HG02759 (cell line): Measurements from ENCODE around the gene RANGAP1.

Source experiments
- ATAC-seq: cut with Tn5 transposase; IDR thresholded peaks from one replicate; pipeline ENCODE4 v1.9.1; 2021; ENCODE audit warnings: mild to moderate bottlenecking, moderate library complexity; ENCODE audit not compliant: unreplicated experiment

RANGAP1 gene

GRCh38 chr22:41238570-41239442 is 47.2 kb downstream of the RANGAP1 start:
- ATAC-seq: no peak

DNA sequence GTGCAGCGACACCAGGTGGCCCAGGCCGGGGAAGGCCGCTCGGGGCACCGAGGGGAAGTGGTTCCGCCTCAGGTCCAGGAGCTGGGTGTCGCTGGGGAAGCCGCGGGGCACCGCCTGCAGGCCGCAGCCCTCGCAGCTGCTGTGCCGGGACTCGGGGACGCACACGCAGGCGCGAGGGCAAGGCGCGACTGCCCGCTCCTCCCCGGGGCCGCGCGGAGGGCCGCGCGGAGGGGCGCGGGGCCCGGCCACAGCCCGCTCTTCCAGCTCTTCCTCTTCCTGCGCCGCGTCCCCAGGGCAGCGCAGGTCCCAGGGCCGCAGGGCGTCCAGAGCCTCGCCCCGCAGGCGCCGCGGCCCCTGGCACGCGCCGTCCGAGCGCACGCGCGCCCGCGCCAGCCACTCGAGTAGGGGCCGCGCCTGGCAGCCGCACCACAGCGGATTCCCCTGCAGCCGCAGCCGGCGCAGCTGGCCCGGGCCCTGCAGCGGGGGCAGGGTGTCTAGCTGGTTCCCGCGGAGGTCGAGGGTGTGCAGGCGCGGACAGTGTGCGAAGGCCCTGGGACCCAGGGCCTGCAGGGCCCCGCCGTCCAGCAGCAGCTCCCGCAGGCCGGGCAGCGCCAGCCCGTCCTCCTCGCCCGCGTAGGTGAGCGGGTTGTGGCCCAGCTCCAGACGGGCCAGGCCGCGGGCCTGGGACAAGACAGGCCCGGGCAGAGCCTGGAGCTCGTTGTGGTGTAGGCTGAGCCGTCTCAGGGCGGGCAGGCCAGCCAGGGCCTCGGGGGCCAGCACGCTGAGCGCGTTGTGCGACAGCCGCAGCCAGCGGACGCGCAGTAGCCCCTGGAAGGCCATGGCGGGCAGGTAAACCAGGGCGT is 48.0 kb downstream of the RANGAP1 start:
- ATAC-seq: peak; percentile 79

- no peak for ATAC-seq
These were observed 48.8 kb downstream of the RANGAP1 start for GRCh38 chr22:41237036-41237706.

DNA sequence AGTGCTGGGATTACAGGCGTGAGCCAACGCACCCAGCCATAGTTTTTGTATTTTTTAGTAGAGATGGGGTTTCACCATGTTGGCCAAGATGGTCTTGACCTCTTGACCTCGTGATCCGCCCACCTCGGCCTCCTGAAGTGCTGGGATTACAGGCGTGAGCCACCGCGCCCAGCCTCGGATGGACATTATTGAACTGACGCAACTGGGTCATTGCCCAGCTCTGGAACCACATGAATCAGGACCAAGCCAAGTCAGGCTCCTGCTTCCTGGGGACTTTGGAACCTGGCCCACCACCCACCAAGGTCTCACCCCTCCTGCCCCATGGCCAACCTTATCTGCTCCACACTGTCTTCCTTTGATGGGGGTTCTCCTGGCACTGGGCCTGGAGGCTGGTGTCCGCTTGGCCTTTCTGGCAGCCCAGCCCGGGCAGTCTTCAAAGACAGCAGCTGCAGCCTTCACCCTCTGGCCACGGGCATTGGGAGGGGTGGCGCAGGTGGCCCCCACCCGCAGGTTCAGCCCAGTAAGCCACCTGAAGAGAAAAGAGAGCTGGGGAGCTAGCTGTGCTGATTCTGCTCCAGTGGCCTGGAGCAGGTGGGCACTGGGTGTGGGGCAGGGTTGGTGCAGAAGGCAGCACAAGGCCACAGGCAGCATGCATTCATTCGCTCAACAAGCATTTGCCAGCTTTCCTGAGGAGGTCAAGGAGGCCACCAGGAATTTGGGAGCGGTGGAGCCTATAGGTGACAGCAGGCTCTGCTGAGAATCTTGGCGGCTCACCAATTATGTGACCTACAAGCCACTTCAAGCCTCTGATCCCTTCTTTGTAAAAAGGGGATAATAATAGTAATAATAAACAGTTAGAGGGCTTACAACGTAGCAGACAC is 50.9 kb downstream of the RANGAP1 start:
- no peak for ATAC-seq

DNA sequence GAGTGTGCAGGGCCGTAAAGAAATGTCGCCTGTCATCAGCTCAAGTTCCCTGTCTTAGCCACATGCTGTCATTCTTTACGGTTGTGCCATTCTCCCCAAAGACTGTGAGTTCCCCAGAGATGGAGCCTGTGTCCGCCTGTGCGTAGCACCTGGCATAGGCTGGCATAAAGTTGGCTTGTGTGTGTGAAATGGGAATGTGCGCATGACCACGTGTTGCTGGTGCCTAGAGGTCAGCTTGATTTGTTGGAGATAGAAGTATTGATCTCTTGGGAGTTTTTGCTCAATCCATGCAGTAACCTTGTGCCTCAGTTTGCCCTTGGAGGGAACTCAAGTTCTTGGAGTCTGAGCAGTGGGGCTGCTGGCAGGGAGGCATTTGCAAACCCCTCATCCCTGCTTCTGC is 54.6 kb downstream of the RANGAP1 start:
- no peak for ATAC-seq

DNA sequence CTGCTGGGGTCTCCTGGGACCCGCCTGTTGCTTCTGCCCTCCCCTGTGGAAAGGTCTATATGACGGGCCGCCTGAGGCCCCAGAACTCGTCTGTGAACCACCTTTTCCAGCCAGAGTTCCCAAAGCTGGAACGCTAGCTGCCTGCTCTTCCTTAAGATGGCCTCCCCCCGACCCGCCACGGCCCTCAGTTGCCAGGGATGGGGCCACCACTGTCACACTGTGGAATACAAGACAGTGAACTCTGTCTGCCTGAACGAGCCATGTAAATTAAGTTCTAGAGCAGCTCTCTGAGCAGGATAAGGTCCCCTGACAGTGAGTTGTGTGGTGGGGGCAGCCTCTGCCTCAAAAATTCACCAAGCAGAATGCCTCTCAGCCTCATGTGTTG is 55.6 kb downstream of the RANGAP1 start:
- ATAC-seq: no peak

DNA sequence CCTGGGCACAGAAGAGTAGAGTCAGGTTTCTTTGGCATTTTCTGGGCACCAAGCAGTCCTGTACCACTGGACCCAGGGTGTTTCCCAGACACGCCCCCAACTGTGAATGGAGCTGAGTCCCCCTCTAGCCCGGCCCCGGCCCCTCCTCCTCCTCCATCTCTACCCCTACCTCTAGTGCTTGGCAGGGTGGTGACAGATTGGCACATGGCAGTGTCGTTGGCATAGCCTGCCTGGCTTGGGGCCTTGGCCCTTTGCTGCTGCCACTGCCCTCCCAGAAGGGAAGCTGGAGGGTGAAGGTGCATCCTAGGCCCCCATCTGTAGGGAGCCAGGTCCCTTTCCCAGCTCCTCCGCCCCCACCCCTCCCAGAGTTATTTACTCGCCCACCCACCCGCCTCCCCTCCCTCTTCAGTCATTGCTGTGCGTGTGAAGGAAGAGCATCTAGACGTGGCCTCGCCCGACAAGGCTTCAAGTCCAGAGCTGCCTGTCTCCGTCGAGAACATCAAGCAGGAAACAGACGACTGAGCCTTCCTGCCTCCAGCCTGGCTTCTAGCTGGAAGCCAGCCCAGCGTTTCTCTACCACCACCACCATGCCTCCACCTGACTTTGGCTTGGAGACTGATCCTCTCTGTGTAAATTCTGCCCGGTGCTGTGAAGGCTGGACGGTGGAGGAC is 56.1 kb downstream of the RANGAP1 start:
- no peak for ATAC-seq

- ATAC-seq: no peak
These were observed 56.8 kb downstream of the RANGAP1 start for GRCh38 chr22:41229215-41229614.

DNA sequence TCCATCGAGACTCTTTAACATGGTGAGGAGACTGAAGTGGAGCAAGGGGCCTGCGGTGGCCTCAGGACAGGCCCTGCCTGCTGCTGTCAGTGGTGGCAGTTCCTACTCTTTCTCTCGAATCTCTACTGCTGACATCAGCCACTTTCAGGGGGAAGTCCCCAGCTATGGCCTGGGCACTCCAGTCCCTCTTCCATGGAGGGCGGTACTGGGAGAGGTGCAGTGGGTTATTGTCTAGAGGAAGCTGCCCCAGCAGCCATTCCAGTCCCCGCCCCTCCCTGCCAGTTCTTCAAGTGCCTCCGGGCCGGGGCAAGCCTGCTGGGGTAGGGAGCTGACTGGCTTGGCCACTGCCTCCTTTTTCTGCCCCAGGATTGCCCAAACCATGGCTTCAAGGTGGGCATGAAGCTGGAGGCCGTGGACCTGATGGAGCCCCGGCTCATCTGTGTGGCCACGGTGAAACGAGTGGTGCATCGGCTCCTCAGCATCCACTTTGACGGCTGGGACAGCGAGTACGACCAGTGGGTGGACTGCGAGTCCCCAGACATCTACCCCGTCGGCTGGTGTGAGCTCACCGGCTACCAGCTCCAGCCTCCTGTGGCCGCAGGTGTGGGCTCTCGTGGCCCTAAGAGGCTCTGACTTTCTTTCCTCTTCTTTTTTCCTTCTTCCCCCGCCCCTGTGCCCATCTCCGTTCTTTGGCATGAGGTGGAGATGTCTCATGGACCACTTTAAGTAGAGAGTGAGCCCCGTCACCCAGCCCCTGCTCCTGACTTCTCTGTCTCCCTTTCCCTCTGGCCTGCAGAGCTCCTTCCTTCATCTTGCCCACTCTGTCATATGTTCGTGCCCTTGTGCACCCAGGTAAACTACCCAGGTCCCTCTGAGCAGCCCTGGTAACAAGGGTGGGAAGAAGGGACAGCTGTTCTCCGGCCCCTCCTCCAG is 59.0 kb downstream of the RANGAP1 start:
- ATAC-seq: no peak

DNA sequence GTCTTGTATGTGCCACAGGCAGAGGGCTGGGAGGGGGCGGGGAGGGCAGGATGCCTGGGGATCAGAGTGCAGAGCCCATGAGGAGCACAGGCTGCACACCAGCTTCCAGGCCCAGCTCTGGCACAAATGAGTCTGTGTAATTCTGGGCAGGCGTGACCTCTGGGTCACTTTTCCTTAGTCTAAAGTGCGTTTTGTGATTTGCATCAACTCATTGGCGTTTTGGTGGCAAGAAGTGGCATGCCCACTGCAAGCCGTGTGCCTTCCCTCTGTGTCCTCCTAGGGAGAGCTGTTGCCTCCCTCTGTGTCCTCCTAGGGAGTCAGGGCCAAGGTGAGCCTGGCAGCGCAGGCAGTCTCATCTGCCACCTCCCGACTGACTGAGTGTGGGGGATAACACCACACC is 62.5 kb downstream of the RANGAP1 start:
- ATAC-seq: no peak

DNA sequence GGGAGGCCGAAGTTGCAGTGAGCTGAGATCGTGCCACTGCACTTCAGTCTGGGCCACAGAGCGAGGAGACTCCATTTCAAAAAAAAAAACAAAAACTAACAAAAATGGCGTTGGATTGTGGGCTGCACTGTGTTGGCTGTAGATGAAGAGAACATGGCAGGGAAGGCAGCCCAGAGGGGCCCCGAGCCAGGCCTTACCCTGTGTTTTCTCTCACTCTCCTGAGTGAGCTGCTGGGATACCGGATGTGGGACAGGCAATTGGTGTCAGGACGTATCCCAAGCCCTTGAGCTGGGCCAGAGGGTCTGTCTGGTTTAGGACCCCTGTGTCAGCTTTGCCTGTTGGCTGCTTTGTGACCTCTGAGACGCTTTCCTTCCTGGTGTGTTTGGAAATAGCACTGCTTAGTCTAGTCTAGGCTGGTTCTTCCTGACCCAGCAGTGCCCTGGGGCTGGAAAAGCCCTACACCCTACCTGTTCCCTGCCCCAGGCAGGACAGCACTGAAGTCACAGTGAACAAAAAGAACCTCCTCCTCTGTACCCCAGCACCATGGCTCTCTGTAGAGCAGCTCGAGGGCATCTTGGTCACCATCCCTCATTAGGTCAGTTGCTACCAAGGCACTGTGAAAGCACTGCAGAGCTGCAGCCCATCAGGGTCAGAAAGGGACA is 63.0 kb downstream of the RANGAP1 start:
- ATAC-seq: no peak

DNA sequence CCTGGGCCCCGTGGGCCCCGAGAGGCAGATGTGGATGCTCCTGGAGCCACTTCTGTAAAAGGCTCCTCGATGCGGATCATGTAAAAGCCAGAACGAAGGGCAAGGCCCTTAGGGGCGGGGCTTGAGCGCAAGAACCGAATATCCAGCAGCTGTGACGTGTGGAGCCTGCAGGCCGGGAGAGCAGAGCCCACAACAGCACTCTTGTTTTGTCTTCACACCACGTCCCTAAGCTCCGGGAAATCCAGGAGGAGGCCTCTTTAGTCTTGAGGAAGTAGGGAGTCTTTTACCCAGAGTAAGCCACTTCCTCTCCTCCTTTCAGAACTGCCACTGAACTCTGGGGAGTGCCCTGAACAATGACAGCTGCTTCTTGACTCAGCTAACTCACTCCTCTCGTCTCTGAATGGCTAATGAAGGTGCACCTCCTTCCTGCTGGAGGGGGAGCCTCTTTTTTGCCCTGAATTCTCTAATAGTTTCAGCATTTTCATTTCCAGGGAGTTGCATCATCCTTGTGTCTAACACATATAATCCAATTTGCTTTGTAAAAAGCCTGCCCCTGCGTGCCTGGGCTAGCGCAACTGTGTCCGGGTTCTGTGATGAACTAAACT is 68.3 kb downstream of the RANGAP1 start:
- peak; percentile 61 for ATAC-seq

DNA sequence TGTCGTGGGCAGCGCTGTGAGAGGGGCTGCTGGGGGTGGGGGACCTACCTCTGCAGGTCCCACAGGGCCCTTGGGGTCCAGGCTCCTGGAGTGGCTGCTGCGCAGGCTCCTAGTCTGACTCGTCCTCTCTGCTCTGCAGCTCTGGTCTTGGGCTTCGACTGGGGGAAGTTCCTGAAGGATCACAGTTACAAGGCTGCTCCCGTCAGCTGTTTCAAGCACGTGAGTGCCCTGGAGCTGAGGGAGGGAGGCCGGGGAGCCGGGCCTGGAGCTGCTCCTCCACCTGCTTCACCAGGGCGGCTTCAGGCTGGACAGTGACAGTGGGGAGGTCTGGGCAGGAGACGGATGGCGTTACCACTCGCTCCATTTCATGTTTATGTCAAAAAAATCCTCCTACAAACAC is 69.0 kb downstream of the RANGAP1 start:
- no peak for ATAC-seq

DNA sequence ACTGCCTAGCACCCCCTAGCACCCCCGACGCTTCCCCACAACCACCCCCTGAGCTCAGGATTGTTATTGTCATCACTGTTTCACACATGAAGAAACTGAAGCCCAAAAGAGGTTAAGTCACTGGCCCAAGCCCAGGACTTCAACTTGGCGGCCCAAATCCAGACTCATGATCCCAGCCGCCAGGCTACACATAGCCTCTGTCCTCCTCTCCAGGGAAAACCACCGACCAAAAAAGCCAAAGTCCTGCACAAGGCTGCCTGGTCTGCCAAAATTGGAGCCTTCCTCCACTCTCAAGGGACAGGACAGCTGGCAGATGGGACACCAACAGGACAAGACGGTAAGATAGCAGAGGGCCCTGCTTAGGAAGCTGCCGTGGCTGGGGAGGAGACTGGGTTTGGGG is 70.1 kb downstream of the RANGAP1 start:
- ATAC-seq: no peak

DNA sequence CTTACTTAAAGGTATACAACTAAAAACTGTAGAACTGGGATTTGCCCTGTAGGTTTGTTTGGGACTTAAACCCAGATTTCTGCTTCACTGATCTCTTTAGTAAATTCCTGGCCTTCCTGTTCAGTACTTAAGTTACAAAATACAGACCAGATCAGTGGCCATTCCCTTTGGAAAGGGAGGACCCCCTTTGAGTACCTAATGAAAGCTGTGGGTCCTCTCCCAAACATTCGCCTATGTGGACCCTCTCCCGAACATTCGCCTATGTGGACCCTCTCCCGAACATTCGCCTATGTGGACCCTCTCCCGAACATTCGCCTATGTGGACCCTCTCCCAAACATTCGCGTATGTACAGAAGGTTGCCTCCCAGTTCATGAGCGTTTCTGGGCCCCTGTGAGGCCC is 70.6 kb downstream of the RANGAP1 start:
- no peak for ATAC-seq

- no peak for ATAC-seq
These were observed 79.3 kb downstream of the RANGAP1 start for GRCh38 chr22:41206719-41207118.

DNA sequence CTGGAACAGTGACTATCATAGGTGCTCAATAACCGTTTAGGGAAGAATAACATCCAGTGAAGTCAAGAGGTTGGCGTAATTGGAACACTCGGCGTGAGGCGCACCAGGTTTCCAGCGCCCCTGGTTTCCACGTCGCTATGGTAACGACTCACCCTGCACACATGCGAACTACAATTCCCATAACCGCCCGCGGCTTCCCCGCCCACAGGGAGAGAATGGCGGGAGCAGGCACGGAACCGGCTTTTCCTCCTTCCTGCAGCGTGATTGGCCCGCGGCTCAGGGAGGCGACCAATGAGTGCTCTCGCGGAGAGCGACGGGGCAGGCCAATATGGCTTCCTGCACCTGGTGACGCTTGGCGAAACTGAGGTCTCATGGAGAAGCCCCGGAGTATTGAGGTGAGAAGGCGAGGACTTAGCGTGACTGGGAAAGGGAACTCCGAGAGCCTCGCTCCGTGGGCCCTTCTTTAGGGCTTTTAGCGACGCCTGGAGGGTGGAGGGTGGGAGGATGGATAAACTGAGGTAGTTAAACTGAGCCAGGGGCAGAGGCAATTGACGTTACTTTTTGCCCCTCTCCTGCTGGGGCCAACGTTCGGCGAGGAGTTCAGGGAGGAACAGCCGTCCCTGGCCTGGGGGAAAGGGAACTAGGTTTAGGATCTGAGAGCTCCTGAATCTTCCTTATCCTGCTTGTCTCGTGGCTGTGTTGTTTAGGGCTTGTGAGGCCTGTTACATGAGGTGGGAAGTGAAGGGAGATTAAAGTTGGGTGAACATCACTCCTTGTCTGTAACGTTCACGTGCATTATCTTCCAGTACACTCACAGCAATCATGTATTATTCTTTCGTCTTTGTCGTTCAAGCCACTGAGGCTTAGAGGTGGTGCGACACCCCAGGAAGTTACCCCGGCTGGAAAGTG is 80.7 kb downstream of the RANGAP1 start, which contains the start of gene L3MBTL2:
Gene L3MBTL2 (plus strand): TSS at position 321 of the 909 bp plus-strand sequence. CDS start 51 bp downstream, at position 372.
- ATAC-seq: peak; percentile 98
